HL-60 (cell line): ENCODE data around the gene PDK1.

Source experiments
- CTCF ChIP-seq: IDR thresholded peaks from one replicate; pipeline ENCODE4 v1.5.1; 2011; ENCODE audit warnings: low read length, control low read depth, inconsistent platforms; ENCODE audit not compliant: insufficient read depth
- POLR2AphosphoS5 ChIP-seq: IDR thresholded peaks from 2 replicates; pipeline ENCODE4 v1.6.1; 2012; ENCODE audit warnings: low read depth

- no peak for TF ChIP-seq CTCF
- TF ChIP-seq POLR2AphosphoS5: no peak
Observed at GRCh38 chr2:172533687-172534086, 22.2 kb upstream of the PDK1 start.
